Cardiac septum (tissue), 1 donor: ENCODE data around the gene CNTD1. TPM values are rescaled to one million over a fixed set of nuclear protein-coding genes. Genes with fewer than 3 reads are reported as not detected.

ENCODE experiments used
- DNase-seq: peaks from one replicate; pipeline ENCODE4 v3.0.0-alpha.2; 2020; ENCODE audit warnings: low spot score
- intact Hi-C: fragments of 100-400 bp; cut with DNase I; formaldehyde crosslinking; loops from one replicate; pipeline ENCODE4 v1.14.0; 2022
- total RNA-seq: library from RNA; stranded (reverse); fragmentation: NEBNext Ultra II Directional; extraction: Animal tissue kit (Norgen Biotek cat#: 25700); gene quantifications from one replicate; pipeline ENCODE4 v1.2.1, GENCODE V29; 2021
- donor health status: DM: no; HTN: no; CAD: no.

Gene CNTD1
- total RNA-seq, 1 donor from 2014 or later: not detected

DNA sequence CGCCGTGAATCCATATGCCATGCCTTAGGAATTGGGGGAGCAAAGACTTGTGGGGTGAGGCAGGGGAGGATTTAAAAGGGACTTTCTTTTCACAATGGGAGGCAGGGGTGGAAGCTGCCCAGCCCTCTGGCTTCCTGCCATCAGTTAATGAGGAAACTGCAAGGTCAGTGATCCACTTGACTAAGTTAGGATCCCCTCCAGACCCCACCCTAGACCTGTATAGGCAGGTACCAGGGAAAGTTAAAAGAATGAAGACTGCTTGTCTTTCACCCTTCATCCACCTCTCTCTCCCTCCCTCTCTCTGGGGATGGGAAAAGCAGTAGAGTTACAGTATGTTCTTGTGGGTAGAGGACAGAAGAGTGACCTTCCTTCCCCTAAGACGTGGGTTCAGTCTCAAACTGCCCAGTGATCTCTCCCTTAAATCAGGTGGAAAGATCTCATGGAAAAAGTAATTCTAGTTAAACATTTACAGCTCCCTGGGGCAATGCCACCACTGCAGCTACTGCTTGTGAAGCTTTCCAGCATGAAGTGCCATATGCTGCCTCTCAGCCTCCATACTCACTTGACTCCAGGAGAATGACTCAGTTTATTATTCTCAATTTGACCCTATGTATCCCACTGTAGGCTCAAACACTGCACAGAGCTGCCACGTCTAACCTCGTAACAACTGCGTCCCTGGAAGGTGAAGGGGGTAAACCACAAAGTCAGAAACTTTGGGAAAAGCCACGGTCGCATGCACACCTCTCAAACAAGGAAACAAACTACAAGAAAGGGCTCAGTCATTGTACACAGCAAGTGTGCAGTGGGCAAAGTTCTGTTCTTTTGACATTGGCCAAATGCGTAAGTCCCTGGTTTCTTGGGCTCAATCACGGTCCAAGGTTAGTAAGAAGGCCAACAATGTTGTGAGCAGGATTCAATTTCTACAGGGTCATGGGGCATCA lies 1.3 kb upstream of the CNTD1 start:
- intact Hi-C loops: no loop called here
- peak; percentile 53 for DNase-seq

DNA sequence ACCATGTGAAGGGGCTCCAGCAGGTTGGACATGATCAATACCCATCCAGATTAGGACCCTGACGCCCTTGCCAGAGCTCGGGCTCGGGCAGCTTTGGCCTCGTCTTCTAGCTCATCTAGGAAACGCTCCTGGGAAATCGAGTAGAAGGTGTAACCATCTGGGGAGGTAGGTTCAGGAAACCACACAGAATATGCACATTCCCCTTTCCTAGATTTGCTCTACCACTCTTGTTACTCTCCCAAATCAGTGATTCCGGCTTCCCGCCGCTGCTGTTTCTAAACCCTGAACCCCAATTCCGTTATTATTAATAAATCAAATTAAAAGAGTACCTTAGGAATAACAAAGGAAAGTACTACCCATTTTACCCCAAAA lies 664 bp upstream of the CNTD1 start:
- intact Hi-C loops: no loop called here
- no peak for DNase-seq

DNA sequence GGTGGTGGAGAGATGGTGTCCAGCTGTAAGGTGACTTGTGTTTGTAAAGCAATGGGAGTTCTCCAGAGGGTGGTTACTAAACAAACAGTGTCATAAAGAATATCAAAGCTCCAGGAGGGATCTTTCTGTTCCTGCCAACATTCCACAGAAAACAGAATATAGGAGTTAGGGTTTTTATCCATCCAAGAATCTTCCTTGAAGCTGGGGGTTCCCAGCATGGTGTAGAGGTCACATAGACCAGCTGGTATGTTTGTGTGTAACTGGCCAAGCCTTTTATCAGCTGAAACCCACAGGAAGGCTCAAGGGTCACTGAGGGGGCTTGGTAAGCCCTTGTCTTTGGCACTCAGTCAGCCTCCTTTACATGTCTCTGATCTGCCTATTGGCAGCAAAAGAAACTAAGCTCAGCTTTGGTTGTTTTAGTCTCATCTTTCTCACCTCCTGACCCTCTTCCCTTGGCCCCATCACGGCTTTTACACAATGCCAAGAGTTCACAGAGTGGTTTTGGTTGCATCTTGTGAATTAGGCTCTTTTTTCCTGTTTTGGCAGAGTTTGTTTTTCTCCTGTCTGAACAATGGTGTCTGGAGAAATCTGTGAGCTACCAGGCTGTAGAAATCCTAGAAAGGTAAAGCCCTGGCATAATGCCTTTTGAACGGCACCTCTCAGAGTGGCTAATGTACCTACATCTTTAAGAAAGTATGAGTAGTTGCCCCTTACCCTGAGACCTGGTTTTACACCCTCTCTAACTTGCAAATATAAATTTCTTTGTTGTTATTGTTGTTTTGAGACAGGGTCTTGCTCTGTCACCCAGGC lies 4.6 kb downstream of the CNTD1 start:
- DNase-seq: no peak
- intact Hi-C loops: no loop called here

DNA sequence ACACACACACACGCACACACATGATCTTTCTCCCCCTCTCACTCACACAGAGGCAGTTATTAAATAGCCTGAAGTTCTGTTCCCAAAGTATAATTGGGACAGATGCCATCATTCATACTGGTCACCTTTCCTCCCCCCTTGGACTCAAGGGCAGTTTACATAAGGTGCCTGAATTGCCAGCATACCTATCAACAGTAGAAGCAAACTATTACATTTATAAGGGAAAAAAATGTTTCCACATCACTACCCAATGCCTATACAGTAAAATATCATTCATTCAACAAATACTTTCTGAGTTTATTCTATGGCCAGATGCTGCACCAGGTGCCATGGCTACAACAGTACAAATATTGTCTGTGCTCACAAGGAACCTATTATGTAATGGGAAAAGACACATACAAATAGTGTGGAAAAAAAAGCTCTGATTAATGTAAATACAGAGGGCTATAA lies 6.3 kb downstream of the CNTD1 start:
- DNase-seq: no peak
- intact Hi-C loops: no loop called here

DNA sequence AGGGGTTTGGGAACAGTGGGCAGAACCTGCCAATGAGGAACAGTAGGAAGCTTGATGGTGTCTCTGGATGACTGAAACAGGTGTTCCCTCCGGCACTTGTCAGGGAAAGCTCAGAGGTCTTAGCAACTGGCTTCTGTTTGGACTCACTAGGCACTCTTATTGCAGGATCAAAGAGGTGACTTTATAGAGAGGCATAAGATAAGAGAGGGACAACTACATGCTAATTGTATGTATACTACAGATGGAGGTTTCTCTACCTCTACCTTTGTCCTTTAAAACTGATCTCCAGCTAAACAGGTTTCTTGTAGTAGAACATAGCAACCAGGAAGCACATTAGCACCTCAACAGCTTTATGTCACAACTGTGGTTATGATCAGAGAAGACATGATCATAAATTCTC lies 7.6 kb downstream of the CNTD1 start:
- intact Hi-C loops: no loop called here

DNA sequence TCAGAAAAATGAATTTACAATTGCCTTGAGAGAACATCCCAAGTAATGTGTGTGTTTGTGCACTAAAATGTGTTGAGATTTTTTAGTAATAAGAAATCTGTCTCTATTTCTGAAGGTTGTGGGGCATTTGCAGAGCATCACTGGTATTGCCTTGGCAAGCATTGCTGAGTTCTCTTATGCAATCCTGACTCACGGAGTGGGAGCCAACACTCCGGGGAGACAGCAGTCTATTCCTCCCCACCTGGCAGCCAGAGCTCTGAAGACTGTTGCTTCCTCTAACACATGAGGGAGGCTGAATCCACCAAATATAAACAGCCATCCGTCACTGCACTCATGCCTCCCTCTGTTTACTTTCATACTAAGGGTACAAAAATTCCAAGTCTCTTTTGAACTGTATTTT lies 10.6 kb downstream of the CNTD1 start:
- intact Hi-C loops: no loop called here
- DNase-seq: no peak

More for the DNA sequence above, 7.6 kb downstream of the CNTD1 start:
- DNase-seq: no peak

DNA sequence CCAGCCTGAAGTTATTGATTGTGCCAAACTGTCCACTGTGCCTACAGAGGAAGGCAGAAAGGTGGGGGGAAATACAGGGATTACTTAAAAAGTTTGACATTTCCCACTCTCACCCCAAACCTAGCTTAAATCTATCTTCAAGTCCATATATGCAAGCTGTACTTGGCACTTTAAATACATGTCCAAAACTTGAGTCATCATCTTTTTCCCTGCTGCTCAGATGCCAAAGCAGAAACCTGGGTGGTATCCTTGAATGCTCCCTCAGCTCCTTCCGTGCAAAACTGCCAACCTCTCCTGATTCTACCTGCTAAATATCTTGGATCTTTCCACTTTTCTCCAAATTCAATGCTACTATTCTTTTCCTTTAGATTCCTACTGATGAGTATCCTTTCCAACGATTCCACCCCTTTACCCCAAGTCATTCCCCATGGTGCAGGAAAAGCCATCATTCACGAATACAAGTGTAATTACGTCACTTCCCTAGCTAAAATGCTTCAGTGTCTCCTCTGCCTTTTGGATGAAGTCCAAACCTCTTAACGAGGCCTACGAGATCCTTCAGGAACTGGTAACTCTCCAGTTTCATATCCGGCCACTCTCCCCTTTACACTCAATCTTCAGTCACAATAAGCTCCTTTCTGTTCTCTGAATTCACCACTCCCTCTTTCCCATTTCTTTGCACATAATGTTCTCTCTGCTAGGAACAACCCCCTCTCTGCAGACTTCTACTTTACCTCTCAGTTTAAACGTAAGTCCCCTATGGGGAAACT lies 16.2 kb downstream of the CNTD1 start:
- intact Hi-C loops: no loop called here
- DNase-seq: no peak

DNA sequence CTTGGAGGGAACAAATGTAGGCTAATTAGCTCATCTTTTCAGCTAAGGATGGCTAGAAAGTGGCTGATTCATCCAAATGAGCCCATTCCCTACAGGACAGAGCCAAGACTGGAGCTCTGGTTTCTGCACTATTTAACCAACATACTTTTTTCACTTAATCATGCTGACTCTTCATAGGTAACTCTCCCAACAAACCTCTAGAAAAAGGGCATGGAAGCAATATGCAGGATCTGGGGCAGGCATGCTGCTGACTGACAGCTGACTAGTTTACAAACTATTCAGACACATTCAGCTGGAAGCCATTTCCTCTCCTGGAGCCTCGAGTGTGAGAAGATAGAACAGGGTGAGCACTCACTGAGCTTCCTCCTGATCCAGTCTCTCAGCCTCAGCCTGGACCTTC lies 19.2 kb downstream of the CNTD1 start:
- intact Hi-C loops: no loop called here
- DNase-seq: no peak

DNA sequence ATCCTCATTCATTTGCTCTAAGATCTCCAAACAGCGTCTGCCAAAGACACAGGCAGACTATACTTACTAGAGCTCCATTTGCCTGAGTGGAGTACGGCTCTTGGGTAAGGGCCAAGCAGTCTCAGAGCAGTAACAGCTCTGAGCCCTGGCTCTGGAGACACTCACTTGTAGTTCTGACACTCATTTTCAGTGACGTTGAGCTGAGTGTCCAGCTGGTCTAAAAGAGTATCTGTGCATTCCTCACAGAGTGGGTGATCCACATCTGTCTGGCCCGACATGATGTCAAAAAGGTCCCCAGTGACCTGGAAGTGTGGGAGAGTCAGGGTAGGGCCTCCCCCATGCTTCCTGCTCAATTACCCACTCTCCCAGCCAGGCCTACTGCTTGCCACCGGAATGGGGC lies 19.7 kb downstream of the CNTD1 start:
- intact Hi-C loops: no loop called here
- no peak for DNase-seq

DNA sequence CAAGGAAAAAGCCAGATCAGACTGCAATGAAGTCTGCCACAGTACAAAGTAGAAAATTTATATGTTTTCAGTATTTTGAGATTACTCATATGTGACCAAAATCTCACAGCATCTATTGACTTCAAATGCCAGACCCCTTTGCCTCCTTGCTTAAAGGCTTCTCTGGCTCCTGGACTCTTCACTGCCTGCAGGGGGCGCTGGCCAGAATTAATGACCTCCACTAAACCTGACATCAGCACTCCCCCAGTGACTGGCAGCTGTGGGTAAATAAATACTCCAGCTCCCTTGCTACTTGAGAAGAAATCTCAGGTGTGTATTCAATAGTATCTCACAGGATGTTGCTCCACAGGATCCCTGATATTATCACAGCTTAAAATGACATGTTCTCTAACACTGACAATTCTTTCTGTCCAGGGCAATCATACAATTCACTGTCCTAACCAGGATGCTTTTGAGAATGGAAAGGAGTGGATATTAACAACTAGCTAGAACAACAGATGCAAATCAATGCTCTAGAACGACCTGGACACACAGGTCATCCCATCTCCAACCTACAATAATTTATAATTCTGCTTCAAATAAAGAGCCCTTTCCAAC lies 21.4 kb downstream of the CNTD1 start:
- intact Hi-C loops: loop anchor here (5.0 kb wide), 1 partner anchor 98 kb away; no protein-coding TSS in a partner anchor
- no peak for DNase-seq

DNA sequence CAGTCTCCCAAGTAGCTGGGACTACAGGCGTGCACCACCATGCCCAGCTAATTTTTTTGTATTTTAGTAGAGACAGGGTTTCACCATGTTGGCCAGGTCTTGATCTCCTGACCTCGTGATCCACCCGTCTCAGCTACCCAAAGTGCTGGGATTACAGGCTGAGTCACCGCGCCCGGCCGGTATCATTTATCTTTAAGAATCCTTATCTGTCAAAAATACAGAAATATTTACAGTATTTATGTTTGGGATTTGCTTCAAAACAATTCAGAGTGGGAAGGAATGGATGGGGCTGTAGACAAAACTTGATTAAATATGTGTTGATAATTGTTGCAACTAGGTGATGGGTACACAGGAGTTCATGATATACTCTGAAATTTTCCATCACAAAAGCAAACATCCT lies 22.5 kb downstream of the CNTD1 start:
- intact Hi-C loops: loop anchor here (5.0 kb wide), 1 partner anchor 99 kb away; no protein-coding TSS in a partner anchor

DNA sequence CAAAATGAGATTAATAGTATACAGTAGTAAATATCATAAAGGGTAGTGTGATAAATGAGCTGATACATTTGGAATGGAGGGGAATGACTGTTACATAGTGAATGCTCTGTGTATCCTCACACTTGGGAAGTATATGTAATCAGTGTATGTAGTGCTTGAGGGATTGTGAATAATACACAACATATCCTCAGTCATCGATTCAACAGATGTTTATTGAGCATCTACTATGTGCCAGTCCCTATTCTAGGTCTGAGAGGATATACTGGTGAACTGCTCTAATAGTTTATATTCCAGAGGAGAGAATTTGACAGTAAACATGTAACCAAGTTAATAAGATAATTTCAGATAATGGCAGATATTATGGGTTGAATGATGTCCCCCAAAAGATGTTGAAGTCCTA lies 28.8 kb downstream of the CNTD1 start:
- DNase-seq: no peak
- intact Hi-C loops: no loop called here

More for the DNA sequence above, 22.5 kb downstream of the CNTD1 start:
- no peak for DNase-seq

DNA sequence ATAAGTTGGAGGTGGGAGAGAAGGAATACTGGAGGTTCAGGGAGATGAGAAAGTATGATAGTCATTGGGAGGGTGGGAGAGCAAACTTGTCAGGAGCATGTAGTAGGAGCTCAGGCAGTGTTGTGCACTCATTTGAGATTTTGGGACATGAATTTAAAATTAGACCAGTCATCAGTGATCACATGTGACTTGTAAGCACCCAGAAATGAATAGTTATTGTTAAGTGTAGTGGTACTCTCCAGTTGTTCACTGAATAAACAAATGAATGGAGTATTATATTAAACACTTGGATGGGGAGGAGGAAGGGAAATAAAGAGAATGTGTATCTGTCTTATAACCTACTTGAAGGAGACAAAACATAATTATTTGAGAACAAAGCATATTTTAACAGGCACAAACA lies 32.3 kb downstream of the CNTD1 start:
- intact Hi-C loops: loop anchor here (5.0 kb wide), 1 partner anchor 166 kb away; the partner anchor contains the start of gene RPL27
- no peak for DNase-seq

DNA sequence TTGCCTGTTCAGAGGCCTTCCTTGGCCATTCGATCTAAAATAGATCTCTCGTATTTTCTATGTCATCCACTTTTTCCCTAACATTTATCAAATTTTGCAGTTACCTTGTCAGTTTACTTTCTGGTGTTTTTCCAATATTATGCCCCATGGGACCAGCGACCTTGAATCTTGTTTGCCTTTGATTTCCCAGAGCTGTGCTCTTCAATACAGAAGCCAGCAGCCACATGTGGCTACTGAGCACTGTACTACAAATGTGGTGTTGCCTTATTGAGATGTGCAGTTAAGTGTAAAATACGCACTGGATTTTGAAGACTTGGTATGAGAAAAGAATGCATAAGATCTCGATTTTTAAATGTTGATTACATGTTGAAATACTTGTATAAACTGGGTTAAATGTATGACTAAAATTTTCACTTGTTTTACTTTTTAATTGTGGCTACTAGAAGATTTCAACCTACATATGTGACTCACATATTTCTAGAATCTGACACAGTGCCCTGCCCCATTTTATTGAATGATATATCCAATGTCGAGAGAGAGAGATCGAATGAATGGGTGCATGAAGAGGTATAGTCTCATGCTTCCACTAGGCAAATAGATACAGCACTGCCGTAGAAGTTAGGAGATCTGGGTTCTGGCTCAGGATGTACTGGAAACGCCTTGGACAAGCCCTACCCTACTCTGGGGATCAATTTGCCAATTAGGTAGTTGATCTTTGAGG lies 33.7 kb downstream of the CNTD1 start:
- intact Hi-C loops: loop anchor here (5.0 kb wide), 1 partner anchor 165 kb away; the partner anchor contains the start of gene RPL27
- no peak for DNase-seq

DNA sequence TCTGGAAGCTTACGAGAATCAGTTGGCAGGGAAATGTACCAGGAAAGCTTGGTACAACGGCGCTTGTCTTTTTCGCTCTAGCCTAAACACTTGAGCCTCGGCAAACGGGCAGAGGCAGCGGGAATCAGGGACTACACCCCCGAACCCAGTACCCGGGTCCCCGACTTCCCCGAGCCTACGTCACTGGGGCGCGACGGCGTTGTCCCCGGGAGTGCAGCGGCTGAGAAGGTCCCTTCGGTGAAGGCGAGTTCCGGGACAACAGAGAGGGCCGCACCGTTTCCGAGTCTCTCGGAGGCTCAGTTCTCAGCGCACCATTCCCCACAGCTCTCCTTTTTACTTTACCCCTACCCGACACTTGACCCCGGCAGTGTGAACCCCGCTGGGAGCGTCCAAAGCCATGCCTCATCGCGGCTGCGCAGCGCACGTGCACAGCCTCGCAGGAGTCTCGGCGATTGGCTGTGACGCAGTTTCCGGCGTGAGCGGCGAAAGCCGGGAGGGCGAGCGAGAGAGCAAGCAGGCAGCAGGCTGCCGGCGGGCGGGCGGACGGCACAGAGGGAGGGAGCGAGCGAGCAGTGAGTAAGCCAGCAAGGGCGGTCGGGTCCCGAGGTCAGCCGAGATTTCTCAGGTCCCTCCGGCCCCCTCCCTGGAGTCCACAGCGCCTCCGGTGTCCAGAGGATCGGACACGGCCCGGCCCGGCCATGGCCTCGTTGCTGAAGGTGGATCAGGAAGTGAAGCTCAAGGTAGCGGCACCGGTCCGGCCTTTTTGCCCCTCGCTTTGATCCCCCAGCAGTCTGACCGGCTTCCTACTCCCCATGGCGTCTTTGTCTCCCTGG lies 34.5 kb downstream of the CNTD1 start, which contains the start of gene PSME3:
TSS of gene PSME3 (plus strand) at position 464 of the 833 bp plus-strand sequence. CDS start at position 699, 235 bp downstream.
- intact Hi-C loops: loop anchor here (5.0 kb wide), 1 partner anchor 164 kb away; the partner anchor contains the start of gene RPL27
- DNase-seq: peak; percentile 96

DNA sequence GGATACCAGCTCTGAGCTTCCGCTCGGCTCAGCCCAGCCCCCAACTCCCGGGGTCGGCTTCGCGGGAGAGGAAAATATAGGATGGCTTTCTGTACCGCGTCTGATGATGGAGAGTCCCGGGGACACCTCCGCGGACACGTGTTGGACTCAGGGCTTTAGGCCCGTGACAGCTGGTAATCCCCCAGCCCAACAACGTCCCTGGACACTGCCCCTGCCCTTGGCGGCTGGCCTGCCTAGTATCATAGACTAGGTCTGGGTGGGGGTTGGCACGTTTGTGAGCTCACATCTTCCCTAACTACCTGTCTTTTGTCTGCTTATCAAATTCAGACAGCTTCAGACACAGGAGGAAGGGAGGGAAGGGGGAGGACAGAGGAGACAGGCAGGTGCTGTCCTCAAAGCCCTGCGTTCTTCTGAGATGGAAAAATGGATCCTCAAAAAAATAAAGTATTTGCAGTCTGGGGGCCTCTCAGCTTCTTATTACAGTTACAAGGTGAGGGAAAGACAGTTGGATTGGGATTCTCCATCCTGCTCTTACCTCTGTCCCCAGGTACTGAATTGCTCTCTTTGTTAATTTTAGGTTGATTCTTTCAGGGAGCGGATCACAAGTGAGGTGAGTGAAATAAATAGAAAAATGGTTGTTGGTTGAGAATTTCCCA lies 35.2 kb downstream of the CNTD1 start:
- intact Hi-C loops: loop anchor here (5.0 kb wide), 1 partner anchor 163 kb away; the partner anchor contains the start of gene RPL27
- DNase-seq: no peak

DNA sequence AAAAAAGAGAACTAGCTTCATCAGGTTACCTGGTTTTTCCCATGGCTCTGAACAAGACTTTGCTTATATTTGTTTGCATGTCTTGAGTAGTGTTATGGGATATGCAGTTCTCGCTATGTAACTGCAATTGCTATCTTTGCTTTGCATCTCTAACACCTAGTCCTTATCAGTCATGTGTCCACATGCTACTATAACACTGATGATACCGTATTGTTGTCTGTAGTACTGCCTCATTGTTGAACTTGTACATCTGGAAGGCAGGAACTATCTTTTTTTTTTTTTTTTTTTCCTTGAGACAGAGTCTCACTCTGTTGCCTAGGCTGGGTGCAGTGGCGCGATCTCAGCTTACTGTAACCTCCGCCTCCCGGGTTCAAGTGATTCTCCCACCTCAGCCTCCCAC lies 37.1 kb downstream of the CNTD1 start:
- intact Hi-C loops: no loop called here
- no peak for DNase-seq
